CD4-positive, alpha-beta T cell treated with Interleukin-6 for 4 hours (primary cell): ENCODE data around the gene ZNF140.

Source experiments
- DNase-seq: peaks from one replicate; pipeline ENCODE4 v3.0.0-alpha.2; 2020; ENCODE audit warnings: mixed read lengths

Gene ZNF140

DNA sequence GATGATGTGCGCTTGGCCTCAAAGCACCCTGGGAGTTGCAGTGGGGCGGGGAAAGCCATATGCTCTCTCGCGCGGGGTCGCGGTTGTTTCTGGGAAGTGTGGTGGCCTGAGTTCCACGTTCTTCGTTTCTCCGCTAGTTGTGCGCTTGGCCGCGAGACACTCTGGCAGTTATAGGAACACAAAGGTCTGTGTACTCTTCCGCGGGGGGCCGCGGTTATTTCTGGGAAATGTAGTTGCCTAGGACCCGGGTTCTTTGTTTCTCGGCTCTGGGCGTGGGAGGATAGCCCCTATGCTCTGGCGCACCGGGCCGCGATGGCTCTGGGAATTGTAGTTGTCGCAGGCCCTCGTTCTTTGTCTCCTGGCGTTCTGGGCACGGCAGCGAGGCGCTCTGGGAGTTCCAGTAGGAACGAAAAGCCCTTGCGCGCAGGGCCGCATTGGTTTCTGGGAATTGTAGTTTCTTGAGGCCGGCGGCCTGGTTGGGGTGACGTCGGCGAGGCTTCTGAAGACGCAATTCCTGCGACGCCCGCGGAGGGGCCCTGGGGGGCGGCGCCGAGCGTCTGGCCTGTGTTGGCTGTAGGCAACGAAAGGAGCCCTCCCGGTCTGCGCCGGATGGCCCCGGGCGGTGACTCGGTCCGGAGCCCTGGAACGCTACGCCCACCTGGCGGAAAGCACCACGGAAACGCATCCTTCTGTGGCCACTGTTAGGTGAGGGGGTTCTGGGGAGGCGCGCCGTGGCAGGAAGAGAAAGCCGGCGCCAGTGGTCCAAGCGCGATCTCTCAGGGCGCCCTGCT lies at the start of gene ZNF140:
TSS of gene ZNF140 (plus strand) at position 556 of the 791 bp plus-strand sequence. CDS start 398 bp downstream, outside the sequence.
- peak; percentile 94 for DNase-seq

GRCh38 chr12:133037207-133038005 lies 43.3 kb upstream of the ZNF140 start, which contains the start of gene ZNF84:
Gene ZNF84 (plus strand): TSS chr12:133037509. CDS start chr12:133041468, 3,959 bp downstream.
- DNase-seq = peak; percentile 97

DNA sequence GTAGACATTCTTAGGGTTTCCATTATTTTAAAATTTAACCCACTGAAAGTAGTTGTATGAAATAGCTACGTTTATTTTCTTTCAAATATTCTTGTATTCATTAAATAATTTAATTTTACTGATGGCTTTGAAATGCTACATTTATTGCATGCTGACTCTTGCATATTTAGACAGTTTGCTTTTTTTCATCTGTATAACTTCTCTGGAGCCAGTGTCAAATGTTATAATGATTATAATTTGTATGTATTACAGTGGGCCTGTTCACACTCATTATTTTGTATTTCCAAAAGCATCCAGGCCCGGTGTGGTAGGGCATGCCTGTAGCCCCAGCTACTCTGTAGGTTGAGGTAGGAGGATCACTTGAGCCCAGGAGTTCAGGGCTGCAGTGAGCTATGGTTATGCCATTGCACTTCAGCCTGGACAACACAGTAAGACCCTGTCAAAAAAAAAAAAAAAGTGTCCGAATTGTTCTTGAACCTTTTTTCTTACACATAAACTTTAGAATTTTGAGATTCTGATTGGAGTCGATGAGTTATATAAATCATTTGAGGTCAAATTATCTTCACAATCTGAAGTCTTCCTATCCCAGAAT lies 42.5 kb upstream of the ZNF140 start:
- DNase-seq = no peak

GRCh38 chr12:133046698-133047097 lies 34.0 kb upstream of the ZNF140 start:
- no peak for DNase-seq

DNA sequence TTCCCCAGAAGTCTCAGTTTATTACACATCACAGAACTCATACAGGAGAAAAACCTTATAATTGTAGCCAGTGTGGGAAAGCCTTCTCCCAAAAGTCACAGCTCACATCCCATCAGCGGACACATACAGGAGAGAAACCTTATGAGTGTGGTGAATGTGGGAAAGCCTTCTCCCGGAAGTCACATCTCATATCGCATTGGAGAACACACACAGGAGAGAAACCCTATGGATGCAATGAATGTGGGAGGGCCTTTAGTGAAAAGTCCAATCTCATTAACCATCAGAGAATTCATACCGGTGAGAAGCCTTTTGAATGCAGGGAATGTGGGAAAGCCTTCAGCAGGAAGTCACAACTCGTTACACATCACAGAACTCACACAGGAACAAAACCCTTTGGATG lies 23.3 kb upstream of the ZNF140 start:
- no peak for DNase-seq

GRCh38 chr12:133058203-133059113 lies 22.3 kb upstream of the ZNF140 start:
- no peak for DNase-seq

DNA sequence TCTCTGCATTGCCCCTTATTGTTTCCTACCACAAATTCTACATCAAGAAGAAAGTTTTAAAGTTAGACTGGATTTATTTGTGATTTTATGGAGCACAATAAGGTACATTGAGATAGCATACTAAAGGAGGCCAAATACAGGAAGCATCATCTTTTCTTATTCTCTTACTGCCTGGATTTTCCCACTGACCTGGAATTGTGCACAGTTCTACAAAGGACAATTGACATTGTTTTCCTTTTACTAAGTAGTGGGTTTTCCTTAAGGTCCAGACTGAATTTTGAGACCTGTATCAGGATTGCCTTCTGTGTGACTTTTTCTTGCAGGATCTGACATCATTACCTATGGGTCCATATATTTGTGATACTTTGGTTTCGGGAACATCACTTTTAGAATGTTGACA lies 18.8 kb upstream of the ZNF140 start:
- no peak for DNase-seq

- no peak for DNase-seq
Observed at GRCh38 chr12:133063556-133063955, 17.2 kb upstream of the ZNF140 start.

DNA sequence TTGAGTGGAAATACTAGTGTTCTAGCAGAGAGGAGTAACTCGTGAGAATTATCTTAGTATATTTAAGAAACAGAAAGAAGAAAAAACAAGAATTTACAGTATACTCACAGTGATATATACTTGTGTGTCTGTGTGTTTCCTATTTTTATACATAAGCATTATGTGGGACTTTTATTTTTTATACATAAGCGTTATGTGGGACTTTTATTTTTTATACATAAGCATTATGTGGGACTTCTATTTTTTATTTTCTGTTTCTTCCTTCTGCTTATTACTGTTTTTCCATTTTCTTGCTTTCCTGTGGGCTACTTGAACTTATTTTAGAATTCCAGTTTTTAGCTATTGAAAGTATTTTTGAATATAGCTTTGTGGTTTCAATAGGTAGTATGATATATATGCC lies 6.9 kb upstream of the ZNF140 start:
- no peak for DNase-seq

DNA sequence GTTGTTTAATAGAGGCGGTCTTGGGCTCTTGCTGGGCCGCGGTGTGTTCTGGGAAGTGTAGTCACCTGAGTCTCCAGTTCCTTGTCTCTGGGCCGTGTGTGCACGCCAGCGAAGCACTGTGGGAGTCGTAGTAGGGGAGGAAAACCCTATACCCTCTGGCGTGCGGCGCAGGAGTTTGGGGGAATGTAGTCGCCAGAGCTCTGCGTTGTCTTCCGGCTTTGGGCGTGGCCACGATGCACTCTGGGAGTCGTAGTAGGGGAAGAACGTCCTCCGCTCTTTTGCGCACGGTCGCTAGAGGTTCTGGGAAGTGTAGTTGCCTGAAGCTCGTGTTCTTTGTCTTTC lies 726 bp upstream of the ZNF140 start:
- DNase-seq = peak; percentile 97

DNA sequence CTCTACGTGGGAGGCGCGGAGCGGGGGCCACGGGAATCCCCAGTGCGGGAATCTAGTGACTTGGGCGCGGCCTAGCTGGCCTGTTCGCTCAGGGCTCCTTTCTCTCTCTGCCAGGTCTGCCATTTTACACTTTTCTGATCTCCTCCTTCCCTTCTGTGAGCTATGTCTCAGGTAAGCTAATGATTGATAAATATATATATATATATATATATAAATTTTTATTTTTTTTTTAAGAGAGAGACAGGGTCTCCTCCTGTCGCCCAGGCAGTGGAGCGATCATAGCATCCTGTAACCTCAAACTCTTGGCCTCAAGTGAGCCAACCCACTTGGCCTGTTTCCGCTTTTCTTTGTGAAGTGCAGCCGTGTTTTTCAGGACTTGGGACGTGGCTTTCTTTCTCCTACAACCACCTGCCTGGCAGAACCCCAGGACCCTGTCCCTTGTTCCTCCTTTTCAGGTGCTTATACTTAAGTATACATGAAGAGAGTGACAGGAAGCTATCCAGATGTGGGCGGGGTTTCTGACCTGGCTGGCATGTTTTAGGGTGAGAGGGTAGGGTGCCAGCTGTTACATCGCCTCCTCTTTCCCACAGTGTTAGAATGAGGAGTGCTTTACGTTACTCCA lies 547 bp downstream of the ZNF140 start:
- no peak for DNase-seq

DNA sequence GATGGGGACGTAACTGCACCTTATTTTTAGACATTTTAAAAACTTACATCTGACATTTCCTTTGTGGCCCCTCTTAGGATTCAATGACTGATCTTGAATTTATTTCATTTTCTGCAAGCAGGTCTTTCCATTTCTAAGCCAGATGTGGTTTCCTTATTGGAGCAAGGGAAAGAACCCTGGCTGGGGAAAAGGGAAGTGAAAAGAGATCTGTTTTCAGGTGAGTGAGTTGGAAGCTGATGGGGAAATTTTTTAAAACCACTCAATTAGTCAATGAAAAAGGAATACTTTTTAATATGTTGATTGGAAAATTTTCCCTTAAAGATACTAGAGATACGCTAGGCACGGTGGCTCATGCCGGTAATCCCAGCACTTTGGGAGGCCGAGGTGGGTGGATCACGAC lies 2.6 kb downstream of the ZNF140 start:
- DNase-seq = no peak

DNA sequence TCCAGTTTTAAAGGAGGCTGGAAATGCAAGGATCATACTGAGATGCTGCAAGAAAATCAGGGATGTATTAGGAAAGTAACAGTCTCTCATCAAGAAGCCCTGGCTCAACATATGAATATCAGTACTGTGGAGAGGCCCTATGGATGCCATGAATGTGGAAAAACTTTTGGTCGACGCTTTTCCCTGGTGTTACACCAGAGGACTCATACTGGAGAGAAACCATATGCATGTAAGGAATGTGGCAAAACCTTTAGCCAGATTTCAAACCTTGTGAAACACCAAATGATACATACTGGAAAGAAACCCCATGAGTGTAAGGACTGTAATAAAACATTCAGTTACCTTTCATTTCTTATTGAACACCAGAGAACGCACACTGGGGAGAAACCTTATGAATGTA lies 24.9 kb downstream of the ZNF140 start:
- no peak for DNase-seq

- no peak for DNase-seq
Observed at GRCh38 chr12:133106253-133106652, 25.5 kb downstream of the ZNF140 start.

- no peak for DNase-seq
Observed at GRCh38 chr12:133107121-133107520, 26.4 kb downstream of the ZNF140 start.

DNA sequence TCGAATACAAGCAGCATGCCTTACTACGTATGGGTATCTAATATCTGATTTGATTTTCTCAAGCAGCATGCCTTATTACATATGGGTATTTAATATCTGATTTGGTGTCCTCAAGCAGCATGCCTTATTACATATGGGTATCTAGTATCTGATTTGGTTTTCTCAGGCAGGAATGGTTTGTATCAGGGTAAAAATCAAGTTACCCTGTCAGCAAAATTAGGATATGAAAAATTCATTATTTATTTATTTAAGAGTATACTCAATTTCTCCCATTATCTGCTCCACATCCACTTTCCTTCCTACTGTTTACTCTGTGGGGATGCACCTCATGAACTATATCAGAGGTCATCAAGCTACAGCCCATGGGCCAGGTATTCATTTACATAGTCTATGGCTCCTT lies 27.4 kb downstream of the ZNF140 start:
- DNase-seq = no peak

DNA sequence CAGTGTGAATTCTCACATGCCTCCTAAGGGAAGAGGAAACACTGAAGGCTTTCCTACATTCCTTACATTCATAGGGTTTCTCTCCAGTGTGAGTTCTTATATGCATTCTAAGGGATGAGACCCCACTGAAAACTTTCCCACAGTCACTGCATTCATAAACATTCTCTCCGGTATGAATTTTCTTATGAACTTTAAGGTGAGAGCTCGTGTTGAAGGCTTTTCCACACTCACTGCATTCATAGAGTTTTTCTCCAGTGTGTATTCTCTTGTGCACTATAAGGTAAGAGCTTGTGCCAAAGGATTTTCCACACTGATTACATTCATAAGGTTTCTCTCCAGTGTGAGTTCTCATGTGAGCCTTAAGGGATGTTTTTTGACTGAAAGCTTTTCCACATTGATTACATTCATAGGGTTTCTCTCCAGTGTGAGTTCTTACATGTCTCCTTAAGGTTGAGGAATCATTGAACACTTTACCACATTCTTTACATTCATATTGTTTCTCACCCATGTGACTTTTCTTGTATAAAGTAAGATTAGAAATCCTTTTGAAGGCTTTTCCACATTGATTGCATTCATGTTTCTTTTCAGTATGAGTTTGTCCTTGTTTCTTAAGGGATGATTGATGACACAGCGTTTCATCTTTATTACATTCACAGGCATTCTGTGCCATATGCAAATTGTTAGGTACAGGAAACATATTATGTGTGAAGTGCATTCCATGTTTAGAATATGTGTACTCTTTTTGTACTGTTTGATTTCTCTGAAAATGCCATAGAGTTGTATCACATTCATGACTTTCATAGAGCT lies 39.9 kb downstream of the ZNF140 start:
- no peak for DNase-seq

DNA sequence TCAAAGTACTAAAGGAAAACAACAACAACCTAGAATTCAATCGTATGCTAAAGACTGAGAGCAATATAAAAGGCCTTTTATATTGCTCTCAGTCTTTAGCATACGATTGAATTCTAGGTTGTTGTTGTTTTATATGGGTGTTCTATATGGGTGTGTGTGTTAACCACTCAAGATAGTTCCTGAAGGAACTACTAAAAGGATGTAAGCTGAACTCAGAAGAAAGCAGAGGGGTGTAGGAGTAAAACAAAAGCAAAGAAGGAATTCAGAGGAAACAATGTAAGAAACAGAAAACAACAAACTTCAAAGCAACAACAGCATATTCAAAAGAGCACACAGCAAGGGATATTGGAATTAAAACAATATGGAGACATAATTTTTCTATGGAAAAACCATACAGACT lies 44.0 kb downstream of the ZNF140 start:
- no peak for DNase-seq

- no peak for DNase-seq
Observed at GRCh38 chr12:133129368-133130037, 48.8 kb downstream of the ZNF140 start.

- peak; percentile 95 for DNase-seq
Observed at GRCh38 chr12:133130038-133130807, 49.5 kb downstream of the ZNF140 start, which contains the start of the genes ZNF10 and ZNF891. Gene ZNF10 (plus strand): TSS chr12:133130627. CDS start chr12:133144493, 13,866 bp downstream. Gene ZNF891 (minus strand): TSS chr12:133130274. CDS start chr12:133121918, 8,356 bp downstream.
